Cardiac fibroblast (primary cell): Measurements from ENCODE around the gene PCDH1.
"Not testable (repeated sequence)": the region's sequence is repeated elsewhere in the genome, so short reads cannot be mapped to it uniquely, and the experiment has no call there.

Source experiments
- DNase-seq, 2 donors: peaks; one replicate each; pipeline versions ENCODE4 v3.0.0 to v3.0.0-alpha.2; 2010; ENCODE audit warnings: low read depth in 2 of 2
- H3K4me3 ChIP-seq, 2 donors: replicated peaks in 1 of 2; 1 replicate in 1 of 2; 2 replicates in 1 of 2; pipeline ENCODE4 v1.5.1; 2011; ENCODE audit warnings: low read depth in 2 of 2, low read length in 2 of 2, mild to moderate bottlenecking in 2 of 2, moderate library complexity in 1 of 2
- CTCF ChIP-seq: IDR thresholded peaks from one replicate; pipeline ENCODE4 v1.5.1; 2011; ENCODE audit warnings: low read depth, mild to moderate bottlenecking, low read length, inconsistent platforms

The PCDH1 gene

GRCh38 chr5:141902015-141902814 is 24.0 kb upstream of the PCDH1 start:
- TF ChIP-seq CTCF: no peak
- H3K4me3 ChIP-seq: no peak overlapping the region
- no peak for DNase-seq

GRCh38 chr5:141898448-141899049 is 20.3 kb upstream of the PCDH1 start:
- no peak overlapping the region for H3K4me3 ChIP-seq
- no peak for DNase-seq
- no peak for TF ChIP-seq CTCF

- DNase-seq: no peak
- no peak for TF ChIP-seq CTCF
- no peak overlapping the region for H3K4me3 ChIP-seq
These were observed 19.2 kb upstream of the PCDH1 start for GRCh38 chr5:141897425-141897824.

GRCh38 chr5:141890429-141890828 is 12.2 kb upstream of the PCDH1 start:
- DNase-seq, H3K4me3 ChIP-seq: not testable (repeated sequence)

- peak; percentile 36 to 54 for DNase-seq
- no peak overlapping the region for H3K4me3 ChIP-seq
- TF ChIP-seq CTCF: peak; percentile 45
These were observed 11.2 kb upstream of the PCDH1 start for GRCh38 chr5:141889282-141889871.

- no peak for TF ChIP-seq CTCF
- no peak overlapping the region for H3K4me3 ChIP-seq
- DNase-seq: no peak
These were observed 5.7 kb upstream of the PCDH1 start for GRCh38 chr5:141883892-141884318.

- peak; percentile 33 to 43 for DNase-seq
- TF ChIP-seq CTCF: no peak
- no peak overlapping the region for H3K4me3 ChIP-seq
These were observed 5.1 kb upstream of the PCDH1 start for GRCh38 chr5:141883184-141883891.
